ENCODE results near the gene PPM1N. TPM values are rescaled to one million over a fixed set of nuclear protein-coding genes. Genes with fewer than 3 reads are reported as not detected.
"Not testable (repeated sequence)": the region's sequence is repeated elsewhere in the genome, so short reads cannot be mapped to it uniquely, and the experiment has no call there.

The PPM1N gene
- total and polyA plus RNA-seq, 7 donors = 1.2 to 4.2 (median 2.5) TPM

- Histone ChIP-seq H3K27me3 (no peaks in the 10 kb centered on the region), H3K4me1 (peaks cover 0 to 51% (median 50%) of the 10 kb centered on the region in 4 donors), H3K27ac (peak overlapping the region; percentile 94 to 99 (median 98)), H3K36me3 (no peaks in the 10 kb centered on the region), H3K4me3 (peak overlapping the region; percentile 83 to 100 (median 100)), H3K9me3 (no peaks in the 10 kb centered on the region)
- intact Hi-C loops (cut with DNase I) = loop anchor here (2.0 to 10.0 kb wide), 3 partner anchors 76 to 754 kb away; partner anchors contain the start of genes DMPK and OPA3
- peak; percentile 96 for DNase-seq
- TF ChIP-seq CTCF (IDR thresholded peaks at IDR 0.05) = peak in 1 of 4 experiments; percentile 35
- no peak for TF ChIP-seq EP300 (IDR thresholded peaks at IDR 0.05)
- peak; percentile 74 to 96 (median 93) for TF ChIP-seq POLR2AphosphoS5 (IDR thresholded peaks at IDR 0.05)
- TF ChIP-seq POLR2A (IDR thresholded peaks at IDR 0.05) = peak; percentile 69 to 83
- WGBS, 2 donors = 1 to 3% methylated on average over 28 of the region's 28 CpGs
These were observed 10.8 kb downstream of the PPM1N start for GRCh38 chr19:45508861-45509691.

- intact Hi-C loops (cut with DNase I) = loop anchor here (2.0 to 10.0 kb wide), 3 partner anchors 75 to 755 kb away; partner anchors contain the start of genes DMPK and OPA3
- Histone ChIP-seq H3K36me3 (no peaks in the 10 kb centered on the region), H3K4me1 (peaks cover 0 to 57% (median 56%) of the 10 kb centered on the region in 4 donors), H3K9me3 (no peaks in the 10 kb centered on the region), H3K27ac (peak overlapping the region; percentile 94 to 99 (median 98)), H3K4me3 (peak overlapping the region; percentile 83 to 100 (median 100)), H3K27me3 (no peaks in the 10 kb centered on the region)
- no peak for DNase-seq
- TF ChIP-seq CTCF (IDR thresholded peaks at IDR 0.05) = no peak
- TF ChIP-seq EP300 (IDR thresholded peaks at IDR 0.05) = no peak
- TF ChIP-seq POLR2A (IDR thresholded peaks at IDR 0.05) = no peak
- TF ChIP-seq POLR2AphosphoS5 (IDR thresholded peaks at IDR 0.05) = no peak
- WGBS, 2 donors = 3 to 15% methylated on average over 3 of the region's 3 CpGs
These were observed 11.4 kb downstream of the PPM1N start for GRCh38 chr19:45509692-45510015.

- H3K9me3 ChIP-seq; intact Hi-C loops (cut with DNase I); DNase-seq; H3K36me3 ChIP-seq; H3K27me3 ChIP-seq: not testable (repeated sequence)
- Histone ChIP-seq H3K27ac (peak overlapping the region; percentile 94 to 99 (median 98)), H3K4me1 (peaks cover 0 to 64% (median 63%) of the 10 kb centered on the region in 4 donors), H3K4me3 (peak overlapping the region in 3 of 4 donors; percentile 99 to 100 (median 100))
- 73 to 84% methylated on average over 11 of the region's 11 CpGs for WGBS, 2 donors
These were observed 12.1 kb downstream of the PPM1N start for GRCh38 chr19:45510352-45510751.

- no peak overlapping the region for H3K4me3 ChIP-seq
- no peak for DNase-seq
- H3K27me3 ChIP-seq = no peaks in the 10 kb centered on the region
- 79 to 92% methylated on average over 5 of the region's 5 CpGs for WGBS, 2 donors
- peak overlapping the region; percentile 20 to 99 (median 98) for H3K27ac ChIP-seq
- H3K4me1 ChIP-seq = peaks cover 0 to 69% (median 68%) of the 10 kb centered on the region in 4 donors
- H3K36me3 ChIP-seq = peaks cover 0 to 6% (median 3%) of the 10 kb centered on the region in 4 donors
- intact Hi-C loops (cut with DNase I) = no loop called here
- TF ChIP-seq CTCF (IDR thresholded peaks at IDR 0.05) = no peak
- TF ChIP-seq POLR2A (IDR thresholded peaks at IDR 0.05) = no peak
- no peak for TF ChIP-seq POLR2AphosphoS5 (IDR thresholded peaks at IDR 0.05)
- no peak for TF ChIP-seq EP300 (IDR thresholded peaks at IDR 0.05)
- no peaks in the 10 kb centered on the region for H3K9me3 ChIP-seq
These were observed 12.8 kb downstream of the PPM1N start for GRCh38 chr19:45511074-45511473.

GRCh38 chr19:45512881-45513483 lies 14.7 kb downstream of the PPM1N start:
- TF ChIP-seq CTCF (IDR thresholded peaks at IDR 0.05) (no peak), POLR2A (IDR thresholded peaks at IDR 0.05) (no peak), POLR2AphosphoS5 (IDR thresholded peaks at IDR 0.05) (no peak), EP300 (IDR thresholded peaks at IDR 0.05) (no peak)
- H3K27ac ChIP-seq = peak overlapping the region; percentile 9 to 99 (median 98)
- H3K36me3 ChIP-seq = peaks cover 0 to 19% (median 9%) of the 10 kb centered on the region in 4 donors
- no peaks in the 10 kb centered on the region for H3K9me3 ChIP-seq
- DNase-seq = no peak
- no peak overlapping the region for H3K4me3 ChIP-seq
- WGBS, 2 donors = 57 to 84% methylated on average over 6 of the region's 6 CpGs
- no peaks in the 10 kb centered on the region for H3K27me3 ChIP-seq
- H3K4me1 ChIP-seq = peaks cover 0 to 72% (median 71%) of the 10 kb centered on the region in 4 donors
- intact Hi-C loops (cut with DNase I) = no loop called here
